Central memory CD4-positive, alpha-beta T cell (primary cell): ENCODE measurements around the gene BTBD17.

Experiments
- DNase-seq: peaks from one replicate; pipeline ENCODE4 v3.0.0; 2022

Gene BTBD17

GRCh38 chr17:74334393-74335039 is 27.2 kb downstream of the BTBD17 start:
- DNase-seq = no peak

GRCh38 chr17:74332763-74333283 is 28.8 kb downstream of the BTBD17 start:
- no peak for DNase-seq

GRCh38 chr17:74332017-74332650 is 29.5 kb downstream of the BTBD17 start:
- DNase-seq = no peak

- DNase-seq = no peak
Observed at GRCh38 chr17:74330446-74330845, 31.2 kb downstream of the BTBD17 start.

GRCh38 chr17:74329378-74329777 is 32.3 kb downstream of the BTBD17 start:
- DNase-seq = no peak

- DNase-seq = no peak
Observed at GRCh38 chr17:74328487-74328886, 33.2 kb downstream of the BTBD17 start.

GRCh38 chr17:74326506-74326905 is 35.2 kb downstream of the BTBD17 start:
- no peak for DNase-seq

GRCh38 chr17:74325743-74326379 is 35.8 kb downstream of the BTBD17 start, which contains the start of gene KIF19:
TSS of gene KIF19 (plus strand) at chr17:74326226. CDS start at chr17:74326350, 124 bp downstream.
- peak; percentile 45 for DNase-seq

GRCh38 chr17:74325376-74325742 is 36.3 kb downstream of the BTBD17 start:
- no peak for DNase-seq

GRCh38 chr17:74324521-74324920 is 37.1 kb downstream of the BTBD17 start:
- DNase-seq = no peak

- no peak for DNase-seq
Observed at GRCh38 chr17:74318391-74318790, 43.3 kb downstream of the BTBD17 start.

GRCh38 chr17:74317071-74317470 is 44.6 kb downstream of the BTBD17 start:
- DNase-seq = no peak

GRCh38 chr17:74316220-74316619 is 45.4 kb downstream of the BTBD17 start:
- no peak for DNase-seq

GRCh38 chr17:74314877-74315276 is 46.8 kb downstream of the BTBD17 start:
- DNase-seq = no peak

- no peak for DNase-seq
Observed at GRCh38 chr17:74309902-74310301, 51.8 kb downstream of the BTBD17 start.

GRCh38 chr17:74307984-74308773 is 53.5 kb downstream of the BTBD17 start:
- DNase-seq = no peak
